Stimulated activated naive CD8-positive, alpha-beta T cell treated with anti-CD3 and anti-CD28 coated beads, Interleukin-15, Interleukin-2, amounts not matched to agents 100 U/mL and 50 U/mL, for 24 hours (primary cell): ENCODE data around the gene AGPAT3.
"Not testable (repeated sequence)": the region's sequence is repeated elsewhere in the genome, so short reads cannot be mapped to it uniquely, and the experiment has no call there.

Source experiments
- ATAC-seq: fragments of 150-1000 bp; cut with Tn5 transposase; one replicate; pipeline ENCODE4 v1.10.0; 2021
- DNase-seq: peaks from one replicate; pipeline ENCODE4 v3.0.0; 2021

AGPAT3 gene

DNA sequence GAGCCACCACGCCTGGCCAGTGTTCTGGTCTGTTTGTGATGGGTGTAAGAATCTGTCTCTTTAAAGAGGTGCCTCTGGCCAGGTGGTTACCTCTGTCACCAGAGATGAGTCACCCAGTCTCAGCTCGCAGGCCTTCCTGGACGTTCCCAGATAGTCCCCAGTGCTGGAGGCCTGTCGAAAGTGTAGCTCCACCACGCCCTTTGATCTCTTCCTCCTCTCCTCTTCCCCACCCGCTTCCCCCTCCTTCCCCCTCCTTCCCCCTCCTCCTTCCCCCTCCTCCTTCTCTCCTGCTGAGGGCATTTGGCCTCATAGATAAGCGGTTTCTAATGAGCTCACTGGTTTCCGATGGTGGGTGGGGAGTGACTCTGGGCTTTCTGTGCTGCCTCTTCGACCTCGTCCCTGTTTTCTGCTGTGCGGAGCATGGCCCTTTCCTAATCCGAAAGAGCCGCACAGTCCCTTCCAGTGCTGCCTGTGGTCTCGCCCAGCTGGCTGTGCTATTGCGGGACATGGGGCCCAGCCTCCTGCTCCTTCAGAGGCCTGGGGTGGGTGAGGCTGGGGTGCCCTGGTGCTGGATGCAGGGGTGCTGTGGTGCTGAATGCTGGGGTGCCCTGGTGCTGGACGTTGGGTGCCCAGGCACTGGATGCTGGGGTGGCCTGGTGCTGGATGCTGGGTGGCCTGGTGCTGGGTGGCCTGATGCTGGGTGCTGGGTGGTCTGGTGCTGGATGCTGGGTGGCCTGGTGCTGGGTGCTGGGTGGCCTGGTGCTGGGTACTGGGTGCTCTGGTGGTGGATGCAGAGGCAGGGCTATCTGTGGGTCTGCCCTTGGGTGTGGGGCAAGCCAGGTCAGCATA, 19.2 kb downstream of the AGPAT3 start:
- DNase-seq, result peak; percentile 33

DNA sequence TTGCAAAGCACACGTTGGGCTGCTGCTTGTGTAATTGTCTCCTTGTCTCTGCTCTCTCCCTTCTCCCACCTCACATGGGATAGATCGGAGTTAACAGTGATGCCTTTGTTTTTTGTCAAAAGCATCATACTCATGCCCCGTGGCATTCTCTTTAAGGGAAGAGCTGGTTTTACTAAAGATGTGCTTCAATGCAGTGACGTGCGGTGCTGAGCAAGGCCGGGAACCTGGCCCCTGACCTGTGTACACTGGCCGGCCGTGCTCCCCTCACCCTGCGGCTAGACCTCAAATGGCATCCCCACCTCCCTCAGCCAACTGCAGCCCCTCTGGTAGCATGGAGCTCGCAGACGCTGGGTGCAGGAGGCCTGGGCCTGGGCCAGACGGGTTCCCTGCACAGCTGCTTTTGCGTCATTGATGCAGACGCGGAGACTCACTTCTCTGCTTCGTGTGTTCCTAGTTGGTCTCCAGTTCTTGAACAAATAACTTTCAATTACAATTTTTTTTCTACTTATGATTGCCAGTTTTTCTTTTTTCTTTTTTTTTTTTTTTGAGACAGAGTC, 19.9 kb downstream of the AGPAT3 start:
- no peak for DNase-seq
- no peak for ATAC-seq

More for the DNA sequence above, 19.2 kb downstream of the AGPAT3 start:
- peak; percentile 67 for ATAC-seq

DNA sequence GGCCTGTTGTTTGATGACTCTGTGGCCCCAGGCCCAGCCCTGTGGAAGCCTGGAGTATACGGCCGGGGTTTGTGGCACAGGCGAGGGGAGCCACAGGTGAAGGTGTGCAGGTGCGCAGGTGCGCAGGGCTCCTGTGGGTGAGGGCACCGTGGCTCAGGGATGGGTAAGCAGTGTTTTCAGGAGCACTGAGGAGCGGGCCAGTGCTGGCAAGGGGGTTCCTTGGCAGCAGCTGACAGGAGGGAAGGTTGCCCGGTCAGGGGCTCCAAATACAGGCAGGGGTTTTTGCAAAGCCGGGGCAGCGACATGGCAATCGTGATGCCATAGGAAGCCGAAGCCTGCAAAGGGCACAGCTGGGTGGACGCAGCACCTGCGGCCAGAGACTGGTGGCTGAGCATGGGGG, 20.7 kb downstream of the AGPAT3 start:
- DNase-seq (no peak), ATAC-seq (no peak)

DNA sequence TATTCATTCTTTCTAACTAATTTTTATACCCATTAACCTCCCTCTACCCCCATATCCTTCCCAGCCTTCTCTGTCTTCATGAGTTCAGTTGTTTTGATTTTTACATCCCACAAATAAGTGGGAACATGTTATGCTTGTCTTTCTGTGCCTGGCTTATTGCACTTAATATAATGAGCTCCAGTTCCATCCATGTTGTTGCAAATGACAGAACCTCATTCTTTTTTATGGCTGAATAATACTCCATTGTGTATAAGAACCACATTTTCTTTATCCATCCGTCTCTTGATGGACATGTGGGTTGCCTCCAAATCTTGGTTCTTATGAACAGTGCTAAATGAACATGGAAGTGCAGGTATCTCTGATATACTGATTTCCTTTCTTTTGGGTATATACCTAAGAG, 21.5 kb downstream of the AGPAT3 start:
- no peak for ATAC-seq
- DNase-seq, result no peak

DNA sequence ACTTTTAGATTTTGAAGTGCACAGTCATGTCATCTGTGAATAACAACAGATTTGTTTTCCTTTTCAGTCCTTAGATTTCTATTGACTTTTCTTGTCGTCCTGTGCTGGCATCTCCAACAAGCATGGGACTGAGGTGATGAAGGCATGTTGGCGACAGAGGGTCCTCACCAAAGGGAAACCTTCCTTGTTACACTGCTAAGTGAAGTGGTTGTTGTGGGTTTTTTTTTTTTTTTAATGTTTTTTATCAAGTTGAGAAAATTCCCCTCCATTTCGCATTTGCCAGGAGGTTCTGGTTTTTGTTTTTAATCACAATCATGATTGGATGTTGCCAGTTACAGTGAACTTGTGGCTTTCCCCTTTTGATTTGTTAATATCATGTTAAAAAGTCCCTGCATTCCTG, 24.0 kb downstream of the AGPAT3 start:
- no peak for ATAC-seq
- no peak for DNase-seq

DNA sequence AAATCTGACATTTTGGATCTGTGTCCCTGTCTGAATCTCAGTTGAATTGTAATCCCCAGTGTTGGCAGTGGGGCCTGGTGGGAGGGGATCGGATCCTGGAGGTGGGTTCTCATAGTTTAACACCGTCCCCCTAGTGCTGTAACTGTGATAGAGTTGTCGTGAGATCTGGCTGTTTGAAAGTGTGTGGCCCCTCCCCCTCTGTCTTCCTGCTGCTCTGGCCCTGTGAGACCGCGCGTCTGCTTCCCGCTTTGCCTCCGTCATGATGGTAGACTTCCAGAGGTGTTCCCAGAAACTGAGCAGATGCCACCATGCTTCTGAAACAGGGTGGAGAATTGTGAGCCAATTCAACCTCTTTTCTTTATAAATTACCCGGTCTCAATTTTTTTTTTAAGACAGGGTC, 25.0 kb downstream of the AGPAT3 start:
- DNase-seq, result no peak
- ATAC-seq, result no peak

DNA sequence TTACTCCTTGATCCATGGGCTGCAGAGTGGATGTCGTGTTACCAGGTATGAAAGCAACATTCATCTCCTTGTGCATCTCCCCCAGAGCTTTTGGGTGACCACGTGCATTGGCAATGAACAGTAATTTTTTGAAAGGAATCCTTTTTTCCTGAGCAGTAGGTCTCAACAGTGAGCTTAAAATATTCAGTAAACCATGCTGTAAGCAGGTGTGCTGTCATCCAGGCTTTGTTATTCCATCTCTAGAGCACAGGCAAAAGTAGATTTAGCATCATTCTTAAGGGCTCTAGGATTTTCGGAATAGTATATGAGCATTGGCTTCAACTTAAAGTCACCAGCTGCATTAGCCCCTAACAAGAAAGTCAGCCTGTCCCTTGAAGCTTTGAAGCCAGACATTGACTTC, 27.3 kb downstream of the AGPAT3 start:
- ATAC-seq (no peak), DNase-seq (no peak)

DNA sequence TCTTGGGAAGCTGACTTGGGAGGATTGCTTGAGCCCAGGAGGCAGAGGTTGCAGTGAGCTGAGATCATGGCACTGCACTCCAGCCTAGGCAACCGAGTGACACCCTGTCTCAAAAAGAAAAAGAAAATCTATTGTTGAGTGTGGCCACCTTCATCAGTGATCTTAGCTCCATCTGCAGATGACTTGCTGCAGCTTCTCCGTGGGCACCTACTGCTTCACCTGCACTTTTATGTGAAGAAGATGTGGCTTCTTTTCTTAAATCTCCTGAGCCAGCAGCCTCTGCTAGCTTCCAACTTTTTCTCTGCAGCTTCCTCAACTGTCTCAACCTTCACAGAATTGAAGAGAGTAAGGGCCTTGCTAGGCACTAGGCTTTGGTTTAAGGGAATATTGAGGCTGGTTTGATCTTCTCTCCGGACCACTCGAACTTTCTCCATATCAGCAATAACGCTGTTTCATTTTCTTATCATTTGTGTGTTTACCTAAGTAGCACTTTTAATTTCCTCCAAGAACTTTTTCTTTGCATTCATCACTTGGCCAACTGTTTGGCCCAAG, 28.0 kb downstream of the AGPAT3 start:
- DNase-seq (no peak), ATAC-seq (peak; percentile 16)

DNA sequence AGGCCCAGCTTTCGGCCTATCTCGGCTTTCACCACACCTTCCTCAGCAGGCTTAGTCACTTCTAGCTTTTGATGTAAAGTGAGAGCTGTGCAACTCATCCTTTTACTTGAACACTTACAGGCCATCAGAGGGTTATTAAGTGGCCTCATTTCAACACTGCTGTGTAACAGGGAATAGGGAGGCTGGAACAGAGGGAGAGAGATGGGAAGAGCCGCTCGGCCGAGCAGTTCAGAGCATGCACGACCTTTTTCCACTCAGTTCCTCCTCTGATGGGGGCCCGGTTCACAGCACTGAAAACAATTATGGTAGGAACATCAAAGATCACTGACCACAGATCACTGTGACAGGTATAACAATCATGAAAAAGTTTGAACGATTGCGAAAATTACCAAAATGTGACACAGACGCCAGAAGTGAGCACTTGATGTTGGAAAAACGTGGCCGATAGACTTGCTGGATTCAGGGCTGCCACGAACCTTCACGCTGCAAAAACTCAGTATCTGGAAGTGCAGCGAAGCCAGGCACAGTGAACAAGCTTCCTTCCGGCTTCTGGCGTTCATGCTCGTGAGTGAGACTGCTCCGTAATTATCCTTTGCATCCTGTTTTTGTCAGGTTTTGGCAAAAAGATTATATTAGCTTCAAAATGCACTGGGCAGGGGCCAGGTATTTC, 28.6 kb downstream of the AGPAT3 start:
- DNase-seq (peak; percentile 30), ATAC-seq (peak; percentile 96)

DNA sequence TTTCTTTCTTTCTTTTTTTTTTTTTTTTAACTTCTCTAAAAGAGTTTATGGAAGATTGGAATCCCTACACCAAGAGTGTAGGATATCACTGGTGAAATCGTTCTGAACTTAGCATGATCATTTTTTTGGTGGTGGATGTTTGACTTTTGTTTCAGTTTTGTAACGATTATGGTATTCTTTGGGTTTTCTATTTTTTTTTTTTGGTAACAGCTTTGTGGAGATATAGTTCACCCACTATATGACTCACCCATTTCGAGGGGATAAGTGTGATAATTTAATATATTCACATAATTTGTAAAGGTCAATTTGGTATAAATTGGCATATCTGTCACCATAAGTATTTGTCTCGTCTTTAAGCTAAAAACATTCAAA, 29.2 kb downstream of the AGPAT3 start:
- ATAC-seq, result peak; percentile 58

DNA sequence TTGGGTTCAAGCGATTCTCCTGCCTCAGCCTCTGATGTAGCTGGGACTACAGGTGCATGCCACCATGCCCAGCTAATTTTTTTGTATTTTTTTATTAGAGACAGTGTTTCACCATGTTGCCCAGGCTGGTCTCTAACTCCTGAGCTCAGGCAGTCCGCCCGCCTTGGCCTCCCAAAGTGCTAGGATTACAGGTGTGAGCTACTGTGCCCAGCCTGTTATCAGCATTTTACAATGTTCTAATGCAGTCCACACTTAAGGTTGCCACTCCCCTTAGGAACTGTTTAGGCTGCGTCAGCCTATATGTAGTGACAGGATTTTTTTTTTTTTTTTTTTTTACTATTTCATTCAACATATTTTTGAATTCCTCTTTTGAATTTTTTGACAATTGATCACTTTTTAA, 30.2 kb downstream of the AGPAT3 start:
- ATAC-seq, result no peak
- DNase-seq, result no peak

More for the DNA sequence above, 29.2 kb downstream of the AGPAT3 start:
- DNase-seq, result no peak

DNA sequence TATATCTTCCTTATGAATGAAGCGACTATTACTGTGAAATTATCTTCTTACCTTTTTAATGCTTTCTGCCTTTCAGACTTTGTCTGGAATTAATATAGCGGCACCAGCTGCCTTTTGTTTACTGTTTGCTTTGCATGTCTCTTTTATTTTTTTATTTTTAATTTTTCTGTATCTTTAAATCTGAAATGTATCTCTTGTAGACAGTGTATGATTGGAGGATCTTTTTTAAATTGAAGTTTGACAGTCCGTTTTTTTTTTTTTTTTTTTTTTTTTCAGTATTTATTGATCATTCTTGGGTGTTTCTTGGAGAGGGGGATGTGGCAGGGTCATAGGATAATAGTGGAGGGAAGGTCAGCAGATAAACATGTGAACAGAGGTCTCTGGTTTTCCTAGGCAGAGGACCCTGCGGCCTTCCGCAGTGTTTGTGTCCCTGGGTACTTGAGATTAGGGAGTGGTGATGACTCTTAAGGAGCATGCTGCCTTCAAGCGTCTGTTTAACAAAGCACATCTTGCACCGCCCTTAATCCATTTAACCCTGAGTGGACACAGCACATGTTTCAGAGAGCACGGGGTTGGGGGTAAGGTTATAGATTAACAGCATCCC, 31.8 kb downstream of the AGPAT3 start:
- DNase-seq, ATAC-seq: not testable (repeated sequence)

DNA sequence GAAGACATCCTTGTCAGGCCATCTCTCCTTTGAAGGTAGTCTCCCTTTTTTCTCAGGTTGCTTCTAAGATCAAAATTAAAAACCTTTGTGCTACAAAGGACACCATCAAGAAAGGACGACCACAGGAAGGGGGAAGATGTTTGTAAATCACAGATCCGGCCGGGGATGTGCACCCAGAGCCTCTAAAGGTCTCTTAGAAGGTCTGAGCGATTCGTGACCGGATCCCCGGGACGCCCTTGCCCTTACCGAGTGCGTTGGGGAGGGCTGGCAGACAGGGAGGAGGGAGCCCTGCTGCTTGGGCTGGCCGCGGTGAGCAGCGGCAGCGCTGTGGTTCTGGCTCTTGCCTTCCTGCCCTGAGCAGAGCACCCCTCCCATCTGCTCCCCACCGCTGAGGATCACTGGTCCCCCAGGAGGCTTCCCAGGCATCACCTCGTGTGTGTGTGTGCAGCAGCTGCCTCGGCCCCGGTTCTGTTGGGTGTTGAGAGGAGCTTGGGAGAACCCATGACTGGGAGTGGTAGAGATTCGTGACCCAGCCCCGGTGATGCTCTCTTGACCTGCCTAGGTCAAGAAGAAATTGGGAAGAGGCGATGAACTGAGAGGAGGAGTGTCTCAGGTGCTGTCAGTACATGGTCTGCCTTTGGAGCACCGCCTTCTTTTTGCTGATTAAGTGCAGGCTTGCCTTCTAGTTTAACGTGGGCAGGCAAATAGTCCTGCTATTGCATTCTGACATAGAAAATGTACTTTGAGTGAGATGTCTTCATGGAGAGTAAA, 34.5 kb downstream of the AGPAT3 start:
- ATAC-seq (no peak), DNase-seq (no peak)

DNA sequence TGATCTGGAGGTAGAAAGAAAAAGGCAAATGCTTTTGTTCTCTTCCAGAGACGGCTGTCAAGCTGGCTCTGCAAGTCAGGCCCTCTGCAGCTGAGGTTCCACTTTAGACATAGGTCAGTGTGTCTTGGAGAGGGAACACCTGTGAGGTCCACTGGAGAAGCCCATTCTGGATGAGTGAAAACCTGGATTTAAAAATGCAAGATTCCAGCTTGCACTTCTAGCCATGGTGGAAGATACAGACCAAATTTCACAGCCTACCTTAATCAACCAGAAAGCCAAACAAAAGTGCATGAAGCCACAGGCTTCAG, 35.0 kb downstream of the AGPAT3 start:
- DNase-seq (no peak), ATAC-seq (no peak)

DNA sequence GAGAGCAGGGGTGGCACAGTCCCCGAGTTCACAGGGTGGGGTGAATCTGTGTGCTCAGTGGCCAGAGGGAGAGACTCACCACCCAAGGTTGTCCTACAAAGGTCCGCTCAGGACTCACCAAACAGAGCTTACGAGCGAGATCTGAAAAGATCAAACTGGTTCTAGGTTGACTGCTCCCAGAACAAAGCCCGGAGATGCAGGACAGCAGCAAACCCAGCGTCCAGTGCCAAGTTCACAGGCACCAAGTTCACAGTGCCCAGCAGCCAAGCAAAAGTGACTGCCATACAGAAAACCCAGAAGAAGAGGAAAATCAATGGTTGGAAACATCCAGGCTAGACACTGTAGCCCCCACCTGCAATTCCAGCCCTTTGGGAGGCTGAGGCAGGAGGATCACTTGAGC, 35.7 kb downstream of the AGPAT3 start:
- DNase-seq, result no peak

DNA sequence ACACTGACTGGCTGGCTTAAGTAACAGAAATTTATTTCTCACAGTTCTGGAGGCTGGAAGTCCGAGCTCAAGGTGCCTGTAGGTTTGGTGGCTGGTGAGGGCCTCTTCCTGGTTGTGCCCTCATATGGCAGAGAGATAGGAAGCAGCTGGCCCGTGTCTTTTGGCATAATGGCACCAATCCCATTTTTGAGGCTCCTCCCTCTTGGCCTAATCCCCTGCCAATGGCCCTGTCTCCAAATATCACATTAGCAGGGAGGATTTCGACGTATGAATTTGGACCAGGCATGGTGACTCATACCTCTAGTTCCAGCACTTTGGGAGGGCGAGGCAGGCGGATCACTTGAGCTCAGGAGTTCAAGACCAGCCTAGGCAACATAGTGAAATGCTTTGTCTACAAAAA, 37.4 kb downstream of the AGPAT3 start:
- ATAC-seq (no peak), DNase-seq (no peak)

More for the DNA sequence above, 35.7 kb downstream of the AGPAT3 start:
- no peak for ATAC-seq

DNA sequence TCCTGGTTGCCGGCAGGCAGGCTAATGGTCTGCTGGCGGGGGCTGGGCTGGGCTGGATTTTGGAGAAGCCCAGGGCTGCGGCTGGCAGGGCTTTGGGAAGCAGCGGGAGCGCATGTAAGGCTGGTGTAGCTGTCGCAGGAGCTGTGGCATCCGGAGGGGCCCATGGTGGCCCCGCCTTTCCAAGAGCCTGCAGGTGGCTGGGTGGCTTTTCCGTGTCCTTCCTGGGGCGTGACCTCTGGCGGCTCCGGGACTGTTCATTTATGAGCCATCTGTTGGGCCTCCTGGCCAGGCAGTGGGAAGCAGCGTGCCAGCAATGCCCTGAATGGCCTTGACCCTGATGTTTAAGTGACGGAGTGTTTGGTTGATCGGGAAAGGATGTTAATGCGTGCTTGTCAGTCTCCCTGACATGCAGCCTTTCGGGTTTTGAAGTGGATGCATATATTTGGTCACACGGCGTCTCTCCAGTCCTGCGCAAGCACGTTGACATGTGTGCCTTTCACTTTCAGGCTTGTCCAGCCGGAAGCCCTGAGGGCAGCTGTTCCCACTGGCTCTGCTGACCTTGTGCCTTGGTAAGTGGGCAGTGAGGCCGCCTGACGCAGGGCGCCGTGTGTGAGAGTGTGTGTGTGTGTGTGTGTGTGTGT, 38.5 kb downstream of the AGPAT3 start:
- ATAC-seq (no peak), DNase-seq (no peak)

DNA sequence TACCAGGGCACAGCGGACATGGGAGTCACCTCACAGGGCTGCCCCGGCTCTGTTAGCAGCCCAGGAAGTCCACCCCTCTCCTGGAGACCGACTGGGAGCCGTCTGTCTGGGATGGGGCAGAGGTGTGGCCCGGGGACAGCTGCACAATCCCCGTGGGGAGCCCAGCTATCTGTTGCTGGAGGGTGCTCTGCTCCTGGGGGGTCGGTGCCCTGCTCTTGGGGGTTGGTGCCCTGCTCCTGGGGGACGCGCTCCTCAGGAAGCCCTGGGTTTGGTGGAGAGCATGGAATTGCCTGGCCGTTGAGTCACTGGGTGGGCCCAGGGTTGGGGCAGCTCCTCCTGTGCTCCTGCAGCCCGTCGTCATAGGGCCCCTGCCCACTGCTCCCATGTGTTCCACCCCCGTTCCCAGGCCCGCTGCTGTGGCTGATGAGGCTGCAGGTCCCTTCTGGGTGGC, 39.3 kb downstream of the AGPAT3 start:
- DNase-seq (no peak), ATAC-seq (no peak)

DNA sequence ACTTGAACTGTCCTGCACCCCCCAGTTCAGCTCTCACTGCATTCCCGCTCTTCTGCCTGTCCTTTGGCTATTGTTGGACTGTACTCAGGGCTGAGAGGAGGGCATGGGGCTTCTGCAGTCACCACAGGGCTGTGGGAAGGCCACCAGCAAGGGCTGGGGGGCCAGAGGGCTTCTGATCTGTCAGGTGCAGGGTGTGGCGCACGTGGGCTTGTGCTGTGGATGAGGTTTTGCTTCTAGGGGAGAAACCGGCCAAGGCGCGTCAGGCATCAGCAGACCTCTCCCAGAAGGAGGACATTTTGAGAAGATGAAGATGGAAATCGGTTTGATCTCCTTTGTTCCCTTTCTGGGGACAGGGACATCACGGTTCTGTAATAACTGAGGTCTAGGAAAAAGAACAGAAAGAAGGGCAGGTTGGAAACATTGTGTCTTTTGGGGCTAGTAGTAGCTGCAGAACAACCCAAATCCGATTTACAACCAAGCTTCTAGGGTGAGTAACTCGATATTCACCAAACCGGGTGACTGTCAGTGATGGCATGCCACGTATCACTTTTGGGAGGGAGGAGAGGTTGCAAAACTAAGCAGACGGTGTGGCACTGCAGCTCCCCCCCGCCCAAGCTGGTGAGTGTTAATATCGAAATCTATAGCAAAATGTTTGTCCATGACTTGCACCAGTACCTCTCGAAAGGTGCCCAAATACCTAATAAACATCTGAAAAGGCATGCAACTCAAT, 40.9 kb downstream of the AGPAT3 start:
- no peak for DNase-seq
- ATAC-seq, result no peak

DNA sequence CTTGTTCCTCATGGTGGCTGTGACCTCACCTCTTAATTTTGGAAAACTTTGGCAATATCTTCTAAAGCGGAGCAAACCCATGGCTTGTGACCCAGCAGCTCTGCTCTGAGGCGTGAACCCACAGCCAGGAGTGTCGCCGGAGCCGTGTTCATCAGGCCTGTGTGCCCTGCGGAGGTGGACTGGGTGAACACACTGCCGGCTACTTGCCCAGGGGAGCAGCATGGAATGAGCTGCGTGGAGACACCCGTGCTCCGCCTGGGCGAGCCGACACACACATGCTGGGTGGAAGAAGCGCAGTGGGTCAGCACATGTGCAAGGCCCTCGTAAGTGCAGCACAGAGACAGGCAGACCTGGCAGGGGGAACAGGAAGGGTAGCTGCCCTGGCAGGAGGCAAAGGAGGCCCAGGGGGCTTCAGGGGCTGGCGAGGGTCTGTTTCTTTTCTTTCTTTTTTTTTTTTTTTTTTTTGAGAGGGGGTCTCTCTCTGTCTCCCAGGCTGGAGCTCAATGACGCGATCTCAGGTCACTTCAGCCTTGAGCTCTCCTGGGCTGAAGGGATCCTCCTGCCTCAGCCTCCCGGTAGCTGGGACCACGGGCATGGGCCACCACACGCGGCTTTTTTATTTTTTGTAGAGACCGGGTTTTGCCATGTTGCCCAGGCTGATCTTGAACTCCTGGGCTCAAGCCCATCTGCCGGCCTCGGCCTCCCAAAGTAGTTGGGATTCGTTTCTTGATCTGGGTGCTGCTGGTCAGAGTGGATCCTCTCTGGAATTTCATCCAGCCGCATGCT, 41.8 kb downstream of the AGPAT3 start:
- no peak for ATAC-seq
- DNase-seq, result no peak
